ENCODE data around the gene PDE8A. TPM values are rescaled to one million over a fixed set of nuclear protein-coding genes. Genes with fewer than 3 reads are reported as not detected.

Gene PDE8A
- total and polyA plus RNA-seq, 2 donors (not counting 1 experiment from before 2014, with no cell fraction given), result 17.4 to 51.1 TPM

DNA sequence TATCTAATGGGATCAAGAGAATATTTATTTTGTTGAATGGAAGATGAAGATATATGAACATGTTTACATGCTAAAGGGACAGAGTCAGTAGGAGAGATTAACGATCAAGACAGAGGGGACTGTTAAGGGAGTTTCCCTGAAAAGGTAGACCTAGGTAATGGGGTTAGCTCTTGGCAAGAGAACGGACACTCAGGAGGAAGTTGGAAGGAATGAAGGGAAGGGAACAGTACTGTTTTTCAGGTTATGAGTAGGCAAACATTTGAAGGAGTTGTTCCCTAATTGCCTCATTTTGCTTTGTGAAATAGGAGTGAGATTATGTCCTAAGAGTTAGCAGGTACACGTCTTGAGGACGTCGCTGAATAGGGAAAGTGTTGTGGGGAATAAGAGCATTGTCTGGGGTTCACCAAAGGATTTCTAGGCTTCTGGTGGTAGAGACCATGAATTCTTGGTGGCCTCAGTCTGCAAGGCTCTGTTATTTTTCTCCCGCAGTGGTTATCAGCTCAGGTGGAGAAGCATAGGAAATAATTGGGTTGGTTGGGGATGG, 41.3 kb downstream of the PDE8A start:
- H3K36me3 ChIP-seq (replicated peaks in 1 of 2; ENCODE audit: control extremely low read depth in 1 of 2, control insufficient read depth in 1 of 2, extremely low read depth in 1 of 2, insufficient read depth in 2 of 2, low read length in 1 of 2), result no peaks in the 10 kb centered on the region
- H3K4me2 ChIP-seq (replicated peaks; ENCODE audit: low read depth, low read length, poor library complexity, severe bottlenecking), result no peak overlapping the region
- over 99% methylated on average over 6 of the region's 6 CpGs for WGBS (ENCODE audit: insufficient coverage)
- H3K27ac Mint-ChIP-seq, result no peak overlapping the region
- POLR2A ChIA-PET, result no interaction called here
- H3K4me3 Mint-ChIP-seq, result no peak overlapping the region
- peaks cover 10 to 12% of the 10 kb centered on the region in 2 donors for H3K4me1 ChIP-seq (ENCODE audit: control insufficient read depth in 2 of 2, insufficient read depth in 2 of 2, low read length in 2 of 2)
- TF ChIP-seq CTCF (IDR thresholded peaks at IDR 0.05) (no peak), EZH2 (IDR thresholded peaks at IDR 0.05; ENCODE audit: borderline replicate concordance, insufficient read depth, low read depth, low read length, poor library complexity, severe bottlenecking) (no peak)
- no peak overlapping the region for H3K4me3 ChIP-seq (ENCODE audit: control extremely low read depth in 1 of 5, extremely low read depth in 1 of 5, insufficient read depth in 1 of 5, low read depth in 2 of 5, low read length in 4 of 5)
- H2AFZ ChIP-seq (ENCODE audit: insufficient read depth, low read depth, low read length, poor library complexity, severe bottlenecking), result no peak overlapping the region
- no peak for DNase-seq
- peaks cover 7% of the 10 kb centered on the region for H4K20me1 ChIP-seq (ENCODE audit: control insufficient read depth, insufficient read depth, low read length, poor library complexity, severe bottlenecking)
- H3K79me2 ChIP-seq (ENCODE audit: control insufficient read depth, insufficient read depth, low read length), result peaks cover 87% of the 10 kb centered on the region
- intact Hi-C loops (cut with micrococcal nuclease), result no loop called here
- peaks cover 32% of the 10 kb centered on the region for H3K4me1 Mint-ChIP-seq
- no peaks in the 10 kb centered on the region for H3K27me3 ChIP-seq (replicated peaks in 1 of 4; ENCODE audit: control extremely low read depth in 1 of 4, control insufficient read depth in 3 of 4, insufficient read depth in 4 of 4, low read length in 3 of 4)
- no peaks in the 10 kb centered on the region for H3K27me3 Mint-ChIP-seq
- H3K9me3 Mint-ChIP-seq (ENCODE audit: insufficient read depth), result no peaks in the 10 kb centered on the region
- no peak for ATAC-seq (ENCODE audit: low read depth)
- no peaks in the 10 kb centered on the region for H3K9me3 ChIP-seq (ENCODE audit: control extremely low read depth in 1 of 3, control insufficient read depth in 2 of 3, insufficient read depth in 1 of 3, low read length in 2 of 3)
- H3K27ac ChIP-seq (ENCODE audit: low read length in 2 of 2), result no peak overlapping the region
- H3K9ac ChIP-seq (ENCODE audit: low read length), result no peak overlapping the region
- CTCF ChIA-PET, result interaction anchor here (1.4 to 2.3 kb wide), 3 partner anchors 12 to 21 kb away, joined by 4 to 7 read pairs (median 5); no protein-coding TSS in a partner anchor

- no peaks in the 10 kb centered on the region for H3K36me3 ChIP-seq (replicated peaks in 1 of 2; ENCODE audit: control extremely low read depth in 1 of 2, control insufficient read depth in 1 of 2, extremely low read depth in 1 of 2, insufficient read depth in 2 of 2, low read length in 1 of 2)
- ATAC-seq (ENCODE audit: low read depth), result no peak
- no peak overlapping the region for H3K4me2 ChIP-seq (replicated peaks; ENCODE audit: low read depth, low read length, poor library complexity, severe bottlenecking)
- no peak overlapping the region for H3K4me3 ChIP-seq (ENCODE audit: control extremely low read depth in 1 of 5, extremely low read depth in 1 of 5, insufficient read depth in 1 of 5, low read depth in 2 of 5, low read length in 4 of 5)
- no peaks in the 10 kb centered on the region for H3K27me3 ChIP-seq (replicated peaks in 1 of 4; ENCODE audit: control extremely low read depth in 1 of 4, control insufficient read depth in 3 of 4, insufficient read depth in 4 of 4, low read length in 3 of 4)
- H3K4me1 ChIP-seq (ENCODE audit: control insufficient read depth in 2 of 2, insufficient read depth in 2 of 2, low read length in 2 of 2), result peaks cover 10 to 12% of the 10 kb centered on the region in 2 donors
- H3K79me2 ChIP-seq (ENCODE audit: control insufficient read depth, insufficient read depth, low read length), result peaks cover 84% of the 10 kb centered on the region
- ChIA-PET POLR2A (no interaction called here), CTCF (interaction anchor here (0.7 kb wide), 1 partner anchor 12 kb away, joined by 5 read pairs; no protein-coding TSS in a partner anchor)
- WGBS (ENCODE audit: insufficient coverage), result 100% methylated on average over 3 of the region's 3 CpGs
- Mint-ChIP-seq H3K4me3 (no peak overlapping the region), H3K4me1 (peaks cover 30% of the 10 kb centered on the region), H3K27ac (no peak overlapping the region), H3K9me3 (ENCODE audit: insufficient read depth) (no peaks in the 10 kb centered on the region), H3K27me3 (no peaks in the 10 kb centered on the region)
- no peak overlapping the region for H2AFZ ChIP-seq (ENCODE audit: insufficient read depth, low read depth, low read length, poor library complexity, severe bottlenecking)
- no peak overlapping the region for H3K9ac ChIP-seq (ENCODE audit: low read length)
- intact Hi-C loops (cut with micrococcal nuclease), result no loop called here
- no peak for TF ChIP-seq CTCF (IDR thresholded peaks at IDR 0.05)
- TF ChIP-seq EZH2 (IDR thresholded peaks at IDR 0.05; ENCODE audit: borderline replicate concordance, insufficient read depth, low read depth, low read length, poor library complexity, severe bottlenecking), result no peak
- no peaks in the 10 kb centered on the region for H3K9me3 ChIP-seq (ENCODE audit: control extremely low read depth in 1 of 3, control insufficient read depth in 2 of 3, insufficient read depth in 1 of 3, low read length in 2 of 3)
- DNase-seq, result no peak
- H3K27ac ChIP-seq (ENCODE audit: low read length in 2 of 2), result no peak overlapping the region
- peaks cover 10% of the 10 kb centered on the region for H4K20me1 ChIP-seq (ENCODE audit: control insufficient read depth, insufficient read depth, low read length, poor library complexity, severe bottlenecking)
These were observed 42.3 kb downstream of the PDE8A start for GRCh38 chr15:85024003-85024402.

Measured in B cell (primary cell).